ENCODE measurements around the gene PRAC1. TPM values are rescaled to one million over a fixed set of nuclear protein-coding genes. Genes with fewer than 3 reads are reported as not detected.

Gene PRAC1
- total RNA-seq, 1 experiment from 2014 or later: 60.8 TPM

DNA sequence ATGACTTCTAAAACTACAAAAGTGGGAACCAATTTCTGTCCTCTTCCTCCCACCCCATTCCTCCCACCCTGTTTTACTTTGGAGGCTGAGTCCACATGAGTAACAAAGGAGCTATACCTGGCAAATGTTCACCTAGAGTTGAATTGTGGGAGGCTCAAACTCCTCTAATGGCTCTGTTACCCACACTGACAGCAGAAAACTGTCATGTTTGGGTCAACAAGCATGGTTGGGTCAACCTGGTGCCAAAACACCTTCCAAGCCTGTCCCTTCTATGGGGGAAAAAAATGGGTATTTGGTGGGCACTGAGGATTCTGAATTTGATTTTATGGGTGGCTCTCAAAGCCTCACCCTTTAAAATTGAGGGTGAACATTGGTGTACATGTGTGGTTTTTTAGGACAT is 18.2 kb upstream of the PRAC1 start:
- H3K4me3 Mint-ChIP-seq: no peak overlapping the region
- no peaks in the 10 kb centered on the region for H3K36me3 Mint-ChIP-seq
- H3K9me3 Mint-ChIP-seq: no peaks in the 10 kb centered on the region
- DNase-seq (ENCODE audit: low spot score): no peak
- H3K4me1 Mint-ChIP-seq: peaks cover 17% of the 10 kb centered on the region
- no peak overlapping the region for H3K27ac Mint-ChIP-seq
- CTCF ChIA-PET: interaction anchor here (0.6 kb wide), 1 partner anchor 79 kb away, joined by 3 read pairs; no protein-coding TSS in a partner anchor
- no peak for TF ChIP-seq CBFB (CRISPR knock-in tag; IDR thresholded peaks at IDR 0.05; ENCODE audit: low read depth)
- no peak for TF ChIP-seq SP1 (CRISPR knock-in tag; conservative IDR thresholded peaks at IDR 0.05)
- TF ChIP-seq, protein P1, sequence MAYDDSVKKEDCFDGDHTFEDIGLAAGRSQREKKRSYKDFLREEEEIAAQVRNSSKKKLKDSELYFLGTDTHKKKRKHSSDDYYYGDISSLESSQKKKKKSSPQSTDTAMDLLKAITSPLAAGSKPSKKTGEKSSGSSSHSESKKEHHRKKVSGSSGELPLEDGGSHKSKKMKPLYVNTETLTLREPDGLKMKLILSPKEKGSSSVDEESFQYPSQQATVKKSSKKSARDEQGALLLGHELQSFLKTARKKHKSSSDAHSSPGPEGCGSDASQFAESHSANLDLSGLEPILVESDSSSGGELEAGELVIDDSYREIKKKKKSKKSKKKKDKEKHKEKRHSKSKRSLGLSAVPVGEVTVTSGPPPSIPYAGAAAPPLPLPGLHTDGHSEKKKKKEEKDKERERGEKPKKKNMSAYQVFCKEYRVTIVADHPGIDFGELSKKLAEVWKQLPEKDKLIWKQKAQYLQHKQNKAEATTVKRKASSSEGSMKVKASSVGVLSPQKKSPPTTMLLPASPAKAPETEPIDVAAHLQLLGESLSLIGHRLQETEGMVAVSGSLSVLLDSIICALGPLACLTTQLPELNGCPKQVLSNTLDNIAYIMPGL (CRISPR knock-in tag; IDR thresholded peaks at IDR 0.05): no peak
- TF ChIP-seq, protein P2, sequence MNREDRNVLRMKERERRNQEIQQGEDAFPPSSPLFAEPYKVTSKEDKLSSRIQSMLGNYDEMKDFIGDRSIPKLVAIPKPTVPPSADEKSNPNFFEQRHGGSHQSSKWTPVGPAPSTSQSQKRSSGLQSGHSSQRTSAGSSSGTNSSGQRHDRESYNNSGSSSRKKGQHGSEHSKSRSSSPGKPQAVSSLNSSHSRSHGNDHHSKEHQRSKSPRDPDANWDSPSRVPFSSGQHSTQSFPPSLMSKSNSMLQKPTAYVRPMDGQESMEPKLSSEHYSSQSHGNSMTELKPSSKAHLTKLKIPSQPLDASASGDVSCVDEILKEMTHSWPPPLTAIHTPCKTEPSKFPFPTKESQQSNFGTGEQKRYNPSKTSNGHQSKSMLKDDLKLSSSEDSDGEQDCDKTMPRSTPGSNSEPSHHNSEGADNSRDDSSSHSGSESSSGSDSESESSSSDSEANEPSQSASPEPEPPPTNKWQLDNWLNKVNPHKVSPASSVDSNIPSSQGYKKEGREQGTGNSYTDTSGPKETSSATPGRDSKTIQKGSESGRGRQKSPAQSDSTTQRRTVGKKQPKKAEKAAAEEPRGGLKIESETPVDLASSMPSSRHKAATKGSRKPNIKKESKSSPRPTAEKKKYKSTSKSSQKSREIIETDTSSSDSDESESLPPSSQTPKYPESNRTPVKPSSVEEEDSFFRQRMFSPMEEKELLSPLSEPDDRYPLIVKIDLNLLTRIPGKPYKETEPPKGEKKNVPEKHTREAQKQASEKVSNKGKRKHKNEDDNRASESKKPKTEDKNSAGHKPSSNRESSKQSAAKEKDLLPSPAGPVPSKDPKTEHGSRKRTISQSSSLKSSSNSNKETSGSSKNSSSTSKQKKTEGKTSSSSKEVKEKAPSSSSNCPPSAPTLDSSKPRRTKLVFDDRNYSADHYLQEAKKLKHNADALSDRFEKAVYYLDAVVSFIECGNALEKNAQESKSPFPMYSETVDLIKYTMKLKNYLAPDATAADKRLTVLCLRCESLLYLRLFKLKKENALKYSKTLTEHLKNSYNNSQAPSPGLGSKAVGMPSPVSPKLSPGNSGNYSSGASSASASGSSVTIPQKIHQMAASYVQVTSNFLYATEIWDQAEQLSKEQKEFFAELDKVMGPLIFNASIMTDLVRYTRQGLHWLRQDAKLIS (CRISPR knock-in tag; IDR thresholded peaks at IDR 0.05; ENCODE audit: borderline replicate concordance): no peak
- TF ChIP-seq ZNF121 (CRISPR knock-in tag; IDR thresholded peaks at IDR 0.05): no peak
- TF ChIP-seq, protein P3, sequence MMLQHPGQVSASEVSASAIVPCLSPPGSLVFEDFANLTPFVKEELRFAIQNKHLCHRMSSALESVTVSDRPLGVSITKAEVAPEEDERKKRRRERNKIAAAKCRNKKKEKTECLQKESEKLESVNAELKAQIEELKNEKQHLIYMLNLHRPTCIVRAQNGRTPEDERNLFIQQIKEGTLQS (CRISPR knock-in tag; conservative IDR thresholded peaks at IDR 0.05): no peak
- TF ChIP-seq, protein P4, sequence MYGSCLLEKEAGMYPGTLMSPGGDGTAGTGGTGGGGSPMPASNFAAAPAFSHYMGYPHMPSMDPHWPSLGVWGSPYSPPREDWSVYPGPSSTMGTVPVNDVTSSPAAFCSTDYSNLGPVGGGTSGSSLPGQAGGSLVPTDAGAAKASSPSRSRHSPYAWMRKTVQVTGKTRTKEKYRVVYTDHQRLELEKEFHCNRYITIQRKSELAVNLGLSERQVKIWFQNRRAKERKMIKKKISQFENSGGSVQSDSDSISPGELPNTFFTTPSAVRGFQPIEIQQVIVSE (CRISPR knock-in tag; IDR thresholded peaks at IDR 0.05; ENCODE audit: borderline replicate concordance): no peak
- TF ChIP-seq, protein P5, sequence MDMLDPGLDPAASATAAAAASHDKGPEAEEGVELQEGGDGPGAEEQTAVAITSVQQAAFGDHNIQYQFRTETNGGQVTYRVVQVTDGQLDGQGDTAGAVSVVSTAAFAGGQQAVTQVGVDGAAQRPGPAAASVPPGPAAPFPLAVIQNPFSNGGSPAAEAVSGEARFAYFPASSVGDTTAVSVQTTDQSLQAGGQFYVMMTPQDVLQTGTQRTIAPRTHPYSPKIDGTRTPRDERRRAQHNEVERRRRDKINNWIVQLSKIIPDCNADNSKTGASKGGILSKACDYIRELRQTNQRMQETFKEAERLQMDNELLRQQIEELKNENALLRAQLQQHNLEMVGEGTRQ (CRISPR knock-in tag; IDR thresholded peaks at IDR 0.05): no peak
- no peak for TF ChIP-seq ZNF317 (CRISPR knock-in tag; IDR thresholded peaks at IDR 0.05; ENCODE audit: borderline replicate concordance, low read depth)
- no peak for TF ChIP-seq NR3C1 (CRISPR knock-in tag; conservative IDR thresholded peaks at IDR 0.05; ENCODE audit: low read depth)
- no peak for TF ChIP-seq NR2C2 (CRISPR knock-in tag; IDR thresholded peaks at IDR 0.05)
- TF ChIP-seq ZNF138 (CRISPR knock-in tag; conservative IDR thresholded peaks at IDR 0.05): no peak
- TF ChIP-seq ZNF396 (CRISPR knock-in tag; IDR thresholded peaks at IDR 0.05; ENCODE audit: borderline replicate concordance): no peak
- TF ChIP-seq PRRX2 (CRISPR knock-in tag; IDR thresholded peaks at IDR 0.05): no peak
- POLR2A ChIA-PET: no interaction called here
- no peak for ATAC-seq
- H3K27me3 Mint-ChIP-seq (ENCODE audit: low read depth): peaks cover 100% of the 10 kb centered on the region

DNA sequence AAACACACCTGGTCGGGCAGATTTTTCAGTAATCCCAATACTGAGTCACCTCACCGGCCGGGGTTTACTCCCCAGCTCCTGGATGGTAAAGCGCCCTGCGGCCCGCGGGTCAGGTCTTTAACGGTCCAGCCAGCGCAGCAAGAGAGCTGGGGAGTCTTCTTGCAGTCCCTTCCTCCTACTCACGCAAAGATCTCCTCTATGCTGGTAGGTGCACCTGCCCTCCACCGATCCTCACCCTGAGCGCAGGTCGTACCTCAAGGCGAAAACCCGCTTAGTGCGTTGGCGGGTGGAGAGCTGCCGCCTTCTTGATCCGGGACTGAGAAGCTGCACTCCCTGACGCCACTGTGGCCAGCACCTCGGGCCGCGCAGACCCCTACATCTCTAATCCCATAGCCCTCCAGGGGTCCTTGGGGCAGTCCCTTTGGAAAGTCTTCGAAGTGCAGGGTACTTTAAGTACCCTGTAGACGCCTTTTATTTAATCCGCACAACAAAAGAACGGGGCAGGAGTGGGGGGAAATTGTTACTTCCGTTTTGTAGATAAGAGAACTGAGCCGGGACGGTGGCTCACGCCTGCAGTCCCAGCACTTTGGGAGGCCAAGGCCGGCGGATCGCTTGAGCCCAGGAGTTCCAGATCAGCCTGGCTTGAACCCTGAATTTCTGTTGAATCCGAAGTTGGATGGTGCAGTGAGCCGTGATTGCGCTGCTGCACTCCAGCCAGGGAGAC is 16.6 kb upstream of the PRAC1 start:
- ChIA-PET POLR2A (no interaction called here), CTCF (interaction anchor here (0.6 to 9.3 kb wide), 10 partner anchors 10 to 387 kb away, joined by 3 to 70 read pairs (median 10); partner anchors contain the start of genes HOXB13, PRAC1 and PRAC2)
- no peak overlapping the region for H3K27ac Mint-ChIP-seq
- H3K36me3 Mint-ChIP-seq: no peaks in the 10 kb centered on the region
- ATAC-seq: peak; percentile 68
- DNase-seq (ENCODE audit: low spot score): no peak
- peaks cover 100% of the 10 kb centered on the region for H3K27me3 Mint-ChIP-seq (ENCODE audit: low read depth)
- no peaks in the 10 kb centered on the region for H3K9me3 Mint-ChIP-seq
- H3K4me3 Mint-ChIP-seq: peak overlapping the region; percentile 56
- H3K4me1 Mint-ChIP-seq: peaks cover 15% of the 10 kb centered on the region
- TF ChIP-seq ZNF671 (CRISPR knock-in tag; IDR thresholded peaks at IDR 0.05) (no peak), GRHL2 (CRISPR knock-in tag; IDR thresholded peaks at IDR 0.05; ENCODE audit: insufficient replicate concordance, severe bottlenecking) (no peak), IRF2 (CRISPR knock-in tag; IDR thresholded peaks at IDR 0.05; ENCODE audit: borderline replicate concordance, low read depth) (no peak), TP53 (CRISPR knock-in tag; IDR thresholded peaks at IDR 0.05) (no peak), ZNF232 (CRISPR knock-in tag; IDR thresholded peaks at IDR 0.05) (no peak)
- TF ChIP-seq, protein P6, sequence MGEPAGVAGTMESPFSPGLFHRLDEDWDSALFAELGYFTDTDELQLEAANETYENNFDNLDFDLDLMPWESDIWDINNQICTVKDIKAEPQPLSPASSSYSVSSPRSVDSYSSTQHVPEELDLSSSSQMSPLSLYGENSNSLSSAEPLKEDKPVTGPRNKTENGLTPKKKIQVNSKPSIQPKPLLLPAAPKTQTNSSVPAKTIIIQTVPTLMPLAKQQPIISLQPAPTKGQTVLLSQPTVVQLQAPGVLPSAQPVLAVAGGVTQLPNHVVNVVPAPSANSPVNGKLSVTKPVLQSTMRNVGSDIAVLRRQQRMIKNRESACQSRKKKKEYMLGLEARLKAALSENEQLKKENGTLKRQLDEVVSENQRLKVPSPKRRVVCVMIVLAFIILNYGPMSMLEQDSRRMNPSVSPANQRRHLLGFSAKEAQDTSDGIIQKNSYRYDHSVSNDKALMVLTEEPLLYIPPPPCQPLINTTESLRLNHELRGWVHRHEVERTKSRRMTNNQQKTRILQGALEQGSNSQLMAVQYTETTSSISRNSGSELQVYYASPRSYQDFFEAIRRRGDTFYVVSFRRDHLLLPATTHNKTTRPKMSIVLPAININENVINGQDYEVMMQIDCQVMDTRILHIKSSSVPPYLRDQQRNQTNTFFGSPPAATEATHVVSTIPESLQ (CRISPR knock-in tag; IDR thresholded peaks at IDR 0.05): no peak
- TF ChIP-seq, protein P7, sequence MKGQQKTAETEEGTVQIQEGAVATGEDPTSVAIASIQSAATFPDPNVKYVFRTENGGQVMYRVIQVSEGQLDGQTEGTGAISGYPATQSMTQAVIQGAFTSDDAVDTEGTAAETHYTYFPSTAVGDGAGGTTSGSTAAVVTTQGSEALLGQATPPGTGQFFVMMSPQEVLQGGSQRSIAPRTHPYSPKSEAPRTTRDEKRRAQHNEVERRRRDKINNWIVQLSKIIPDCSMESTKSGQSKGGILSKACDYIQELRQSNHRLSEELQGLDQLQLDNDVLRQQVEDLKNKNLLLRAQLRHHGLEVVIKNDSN (CRISPR knock-in tag; IDR thresholded peaks at IDR 0.05): no peak
- TF ChIP-seq, protein P8, sequence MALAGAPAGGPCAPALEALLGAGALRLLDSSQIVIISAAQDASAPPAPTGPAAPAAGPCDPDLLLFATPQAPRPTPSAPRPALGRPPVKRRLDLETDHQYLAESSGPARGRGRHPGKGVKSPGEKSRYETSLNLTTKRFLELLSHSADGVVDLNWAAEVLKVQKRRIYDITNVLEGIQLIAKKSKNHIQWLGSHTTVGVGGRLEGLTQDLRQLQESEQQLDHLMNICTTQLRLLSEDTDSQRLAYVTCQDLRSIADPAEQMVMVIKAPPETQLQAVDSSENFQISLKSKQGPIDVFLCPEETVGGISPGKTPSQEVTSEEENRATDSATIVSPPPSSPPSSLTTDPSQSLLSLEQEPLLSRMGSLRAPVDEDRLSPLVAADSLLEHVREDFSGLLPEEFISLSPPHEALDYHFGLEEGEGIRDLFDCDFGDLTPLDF (CRISPR knock-in tag; IDR thresholded peaks at IDR 0.05): no peak
- TF ChIP-seq, protein P5 (CRISPR knock-in tag; IDR thresholded peaks at IDR 0.05): no peak
